ENCODE data around the gene CNEP1R1.

DNA sequence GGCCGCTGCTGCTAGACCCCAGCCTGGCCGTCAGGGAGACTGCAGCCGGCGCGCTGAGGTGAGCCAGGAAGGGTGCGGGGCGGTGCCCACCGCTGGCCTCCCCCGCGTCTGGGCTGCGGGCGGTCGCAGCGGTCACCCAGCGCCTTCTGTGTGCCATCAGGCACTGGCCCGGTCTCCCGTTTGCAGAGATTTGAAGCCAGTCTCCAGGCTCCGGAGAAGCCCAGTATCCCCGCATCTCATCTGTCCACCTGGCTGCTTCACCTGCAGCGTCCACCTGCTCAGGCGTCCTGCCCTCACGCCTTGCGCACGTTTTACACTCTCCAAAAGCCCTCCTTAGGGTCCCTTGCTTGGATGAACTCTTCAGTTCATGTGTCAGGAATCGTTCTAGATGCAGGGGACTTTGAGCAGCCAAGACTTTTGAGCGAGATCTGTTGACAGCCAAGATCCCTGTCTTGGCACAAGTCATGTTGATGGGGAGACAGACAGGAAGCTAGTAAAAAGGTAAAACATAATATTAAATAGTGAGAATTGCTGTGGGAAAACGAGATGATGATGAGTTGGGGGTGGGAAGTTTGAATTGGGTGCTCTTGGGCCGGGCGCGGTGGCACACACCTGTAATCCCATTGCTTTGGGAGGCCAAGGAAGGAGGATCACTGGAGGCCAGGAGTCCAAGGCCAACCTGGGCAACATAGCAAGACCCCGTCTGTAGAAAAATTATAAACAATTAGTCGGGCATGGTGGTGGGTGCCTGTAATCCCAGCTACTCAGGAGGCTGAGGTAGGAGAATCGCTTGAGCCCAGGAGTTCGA lies 41.7 kb downstream of the CNEP1R1 start:
- TF ChIP-seq POLR2A (IDR thresholded peaks at IDR 0.05) = no peak
- TF ChIP-seq, protein P1, sequence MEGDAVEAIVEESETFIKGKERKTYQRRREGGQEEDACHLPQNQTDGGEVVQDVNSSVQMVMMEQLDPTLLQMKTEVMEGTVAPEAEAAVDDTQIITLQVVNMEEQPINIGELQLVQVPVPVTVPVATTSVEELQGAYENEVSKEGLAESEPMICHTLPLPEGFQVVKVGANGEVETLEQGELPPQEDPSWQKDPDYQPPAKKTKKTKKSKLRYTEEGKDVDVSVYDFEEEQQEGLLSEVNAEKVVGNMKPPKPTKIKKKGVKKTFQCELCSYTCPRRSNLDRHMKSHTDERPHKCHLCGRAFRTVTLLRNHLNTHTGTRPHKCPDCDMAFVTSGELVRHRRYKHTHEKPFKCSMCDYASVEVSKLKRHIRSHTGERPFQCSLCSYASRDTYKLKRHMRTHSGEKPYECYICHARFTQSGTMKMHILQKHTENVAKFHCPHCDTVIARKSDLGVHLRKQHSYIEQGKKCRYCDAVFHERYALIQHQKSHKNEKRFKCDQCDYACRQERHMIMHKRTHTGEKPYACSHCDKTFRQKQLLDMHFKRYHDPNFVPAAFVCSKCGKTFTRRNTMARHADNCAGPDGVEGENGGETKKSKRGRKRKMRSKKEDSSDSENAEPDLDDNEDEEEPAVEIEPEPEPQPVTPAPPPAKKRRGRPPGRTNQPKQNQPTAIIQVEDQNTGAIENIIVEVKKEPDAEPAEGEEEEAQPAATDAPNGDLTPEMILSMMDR (IDR thresholded peaks at IDR 0.05) = no peak
